ENCODE results near the gene PDLIM7. TPM values are rescaled to one million over a fixed set of nuclear protein-coding genes. Genes with fewer than 3 reads are reported as not detected.
A peak's percentile ranks its signal among the peaks of the same experiment; 100 is the strongest.

Gene PDLIM7
- total RNA-seq, 1 donor from 2014 or later: 65.3 TPM

GRCh38 chr5:177459357-177459756 lies 38.0 kb downstream of the PDLIM7 start:
- Mint-ChIP-seq H3K36me3 (ENCODE audit: low read depth) (peaks cover 2% of the 10 kb centered on the region), H3K27ac (no peak overlapping the region), H3K9me3 (no peaks in the 10 kb centered on the region), H3K27me3 (no peaks in the 10 kb centered on the region), H3K4me1 (peaks cover 19% of the 10 kb centered on the region), H3K4me3 (no peak overlapping the region)
- DNase-seq: no peak
- intact Hi-C loops (cut with micrococcal nuclease): loop anchor here (10.0 kb wide), 1 partner anchor 345 kb away; no protein-coding TSS in a partner anchor

GRCh38 chr5:177458912-177459350 lies 38.5 kb downstream of the PDLIM7 start:
- no peaks in the 10 kb centered on the region for H3K9me3 Mint-ChIP-seq
- peaks cover 20% of the 10 kb centered on the region for H3K4me1 Mint-ChIP-seq
- intact Hi-C loops (cut with micrococcal nuclease): loop anchor here (10.0 kb wide), 1 partner anchor 344 kb away; no protein-coding TSS in a partner anchor
- H3K27ac Mint-ChIP-seq: no peak overlapping the region
- H3K4me3 Mint-ChIP-seq: no peak overlapping the region
- H3K27me3 Mint-ChIP-seq: peaks cover under 1% of the 10 kb centered on the region
- peaks cover 2% of the 10 kb centered on the region for H3K36me3 Mint-ChIP-seq (ENCODE audit: low read depth)
- DNase-seq: no peak

- Mint-ChIP-seq H3K9me3 (no peaks in the 10 kb centered on the region), H3K4me3 (no peak overlapping the region), H3K27ac (no peak overlapping the region), H3K27me3 (peaks cover 8% of the 10 kb centered on the region), H3K36me3 (ENCODE audit: low read depth) (peaks cover 2% of the 10 kb centered on the region), H3K4me1 (peaks cover 23% of the 10 kb centered on the region)
- intact Hi-C loops (cut with micrococcal nuclease): loop anchor here (2.0 to 10.0 kb wide), 2 partner anchors 15 to 343 kb away; partner anchors contain the start of gene DBN1
- DNase-seq: no peak
These were observed 39.3 kb downstream of the PDLIM7 start for GRCh38 chr5:177457852-177458681.

- H3K36me3 Mint-ChIP-seq (ENCODE audit: low read depth): peaks cover 2% of the 10 kb centered on the region
- no peak overlapping the region for H3K27ac Mint-ChIP-seq
- H3K4me3 Mint-ChIP-seq: peak overlapping the region; percentile 38
- peaks cover 14% of the 10 kb centered on the region for H3K27me3 Mint-ChIP-seq
- intact Hi-C loops (cut with micrococcal nuclease): loop anchor here (1.0 to 10.0 kb wide), 4 partner anchors 16 to 342 kb away; partner anchors contain the start of gene DBN1
- no peaks in the 10 kb centered on the region for H3K9me3 Mint-ChIP-seq
- peak; percentile 89 for DNase-seq
- H3K4me1 Mint-ChIP-seq: peaks cover 19% of the 10 kb centered on the region
These were observed 40.2 kb downstream of the PDLIM7 start for GRCh38 chr5:177456976-177457851.

- peak overlapping the region; percentile 85 for H3K4me3 Mint-ChIP-seq
- H3K27ac Mint-ChIP-seq: peak overlapping the region; percentile 41
- H3K27me3 Mint-ChIP-seq: peaks cover 18% of the 10 kb centered on the region
- intact Hi-C loops (cut with micrococcal nuclease): loop anchor here (1.0 to 10.0 kb wide), 4 partner anchors 16 to 342 kb away; partner anchors contain the start of gene DBN1
- peaks cover 2% of the 10 kb centered on the region for H3K36me3 Mint-ChIP-seq (ENCODE audit: low read depth)
- no peak for DNase-seq
- H3K4me1 Mint-ChIP-seq: peaks cover 13% of the 10 kb centered on the region
- no peaks in the 10 kb centered on the region for H3K9me3 Mint-ChIP-seq
These were observed 40.8 kb downstream of the PDLIM7 start for GRCh38 chr5:177456591-177456964.

- intact Hi-C loops (cut with micrococcal nuclease): loop anchor here (1.0 to 10.0 kb wide), 8 partner anchors 9 to 341 kb away; partner anchors contain the start of genes DBN1, GRK6 and PDLIM7
- peak; percentile 96 for DNase-seq
- H3K36me3 Mint-ChIP-seq (ENCODE audit: low read depth): peaks cover 2% of the 10 kb centered on the region
- H3K4me3 Mint-ChIP-seq: peak overlapping the region; percentile 85
- H3K4me1 Mint-ChIP-seq: peaks cover 10% of the 10 kb centered on the region
- peak overlapping the region; percentile 83 for H3K27ac Mint-ChIP-seq
- peaks cover 18% of the 10 kb centered on the region for H3K27me3 Mint-ChIP-seq
- no peaks in the 10 kb centered on the region for H3K9me3 Mint-ChIP-seq
These were observed 41.5 kb downstream of the PDLIM7 start for GRCh38 chr5:177455661-177456590.

- Mint-ChIP-seq H3K27me3 (peaks cover 18% of the 10 kb centered on the region), H3K4me3 (peak overlapping the region; percentile 85), H3K4me1 (peaks cover 10% of the 10 kb centered on the region), H3K9me3 (no peaks in the 10 kb centered on the region), H3K27ac (no peak overlapping the region), H3K36me3 (ENCODE audit: low read depth) (peaks cover 2% of the 10 kb centered on the region)
- peak; percentile 97 for DNase-seq
- intact Hi-C loops (cut with micrococcal nuclease): loop anchor here (1.0 to 10.0 kb wide), 5 partner anchors 8 to 340 kb away; partner anchors contain the start of genes GRK6 and PDLIM7
These were observed 42.3 kb downstream of the PDLIM7 start for GRCh38 chr5:177455036-177455660.

GRCh38 chr5:177454397-177455035 lies 42.9 kb downstream of the PDLIM7 start:
- Mint-ChIP-seq H3K27me3 (peaks cover 18% of the 10 kb centered on the region), H3K4me3 (peak overlapping the region; percentile 85), H3K4me1 (peaks cover 10% of the 10 kb centered on the region), H3K36me3 (ENCODE audit: low read depth) (peaks cover 2% of the 10 kb centered on the region), H3K27ac (no peak overlapping the region), H3K9me3 (no peaks in the 10 kb centered on the region)
- intact Hi-C loops (cut with micrococcal nuclease): loop anchor here (1.0 to 10.0 kb wide), 5 partner anchors 7 to 340 kb away; partner anchors contain the start of genes GRK6 and PDLIM7
- DNase-seq: peak; percentile 98

GRCh38 chr5:177453852-177454396 lies 43.5 kb downstream of the PDLIM7 start:
- peaks cover 2% of the 10 kb centered on the region for H3K36me3 Mint-ChIP-seq (ENCODE audit: low read depth)
- DNase-seq: no peak
- peak overlapping the region; percentile 83 for H3K4me3 Mint-ChIP-seq
- H3K4me1 Mint-ChIP-seq: peaks cover 10% of the 10 kb centered on the region
- no peaks in the 10 kb centered on the region for H3K9me3 Mint-ChIP-seq
- intact Hi-C loops (cut with micrococcal nuclease): loop anchor here (2.0 to 10.0 kb wide), 3 partner anchors 43 to 339 kb away; partner anchors contain the start of gene PDLIM7
- peaks cover 18% of the 10 kb centered on the region for H3K27me3 Mint-ChIP-seq
- peak overlapping the region; percentile 75 for H3K27ac Mint-ChIP-seq

GRCh38 chr5:177452688-177453638 lies 44.4 kb downstream of the PDLIM7 start:
- no peaks in the 10 kb centered on the region for H3K9me3 Mint-ChIP-seq
- H3K27me3 Mint-ChIP-seq: peaks cover 25% of the 10 kb centered on the region
- DNase-seq: no peak
- peaks cover 16% of the 10 kb centered on the region for H3K4me1 Mint-ChIP-seq
- peak overlapping the region; percentile 4 for H3K27ac Mint-ChIP-seq
- H3K4me3 Mint-ChIP-seq: peak overlapping the region; percentile 12
- intact Hi-C loops (cut with micrococcal nuclease): loop anchor here (10.0 kb wide), 1 partner anchor 338 kb away; no protein-coding TSS in a partner anchor
- peaks cover 2% of the 10 kb centered on the region for H3K36me3 Mint-ChIP-seq (ENCODE audit: low read depth)

Data from activated CD4-positive, alpha-beta T cell treated with anti-CD3 and anti-CD28 coated beads, Interleukin-2, amount 10 ng/mL, durations not matched to agents 24 days and 14 days (primary cell).